HepG2 (cell line): ENCODE data around the gene FGGY. TPM values are rescaled to one million over a fixed set of nuclear protein-coding genes. Genes with fewer than 3 reads are reported as not detected.

Source experiments
- CEBPB ChIP-seq: IDR thresholded peaks from 2 replicates; pipeline ENCODE4 v1.6.1; 2011; ENCODE audit warnings: low read depth, low read length, improper control_type of control experiment, borderline replicate concordance
- NCOR1 ChIP-seq: fragments of 200-600 bp; sonication (generic); IDR thresholded peaks from 2 replicates; pipeline ENCODE4 v1.7.0; 2017; ENCODE audit warnings: antibody characterized with exemption, low read length, borderline replicate concordance
- SCMH1 ChIP-seq: sonication (generic); formaldehyde crosslinking; IDR thresholded peaks from 2 replicates; pipeline ENCODE4 v1.9.0; 2021; ENCODE audit warnings: missing genetic modification reagents, mild to moderate bottlenecking, borderline replicate concordance
- SOX13 ChIP-seq, 3 experiments: fragments of 450-650 bp in 1 of 3; sonication (generic) in 1 of 3; formaldehyde crosslinking in 1 of 3; IDR thresholded peaks in 2 of 3; conservative IDR thresholded peaks in 1 of 3; 2 replicates each; pipeline versions ENCODE4 v1.5.0 to v1.6.1; 2016 to 2020; ENCODE audit warnings: antibody characterized with exemption in 1 of 3, mild to moderate bottlenecking in 1 of 3, missing compliant biosample characterization in 1 of 3, missing genetic modification reagents in 1 of 3, moderate library complexity in 1 of 3
- TEAD2 ChIP-seq: sonication (generic); formaldehyde crosslinking; IDR thresholded peaks from 2 replicates; pipeline ENCODE4 v1.9.0; 2021; ENCODE audit warnings: missing genetic modification reagents
- TFAP4 ChIP-seq: sonication (generic); IDR thresholded peaks from 2 replicates; pipeline ENCODE4 v1.6.1; 2016; ENCODE audit warnings: low read depth, borderline replicate concordance
- ZNF652 ChIP-seq: IDR thresholded peaks from 2 replicates; pipeline ENCODE4 v1.6.1; 2016; ENCODE audit warnings: low read depth, borderline replicate concordance
- polyA plus RNA-seq, 8 experiments: library from polyadenylated mRNA; depleted of rRNA in 3 of 8; stranded (reverse) in 7 of 8; unstranded in 1 of 8; fragments of >200 nt; fragmentation: Illumina TruSeq in 4 of 8; extraction: Trizol in 4 of 8; gene quantifications; 2 replicates each; pipeline versions ENCODE4 v1.2.1 to v1.2.3, GENCODE V29; 2011 to 2016; ENCODE audit warnings: low read depth in 4 of 8, missing spikeins in 1 of 8, mixed read lengths in 1 of 8; ENCODE audit not compliant: insufficient read depth in 1 of 8
- total RNA-seq, 5 experiments: library from RNA; depleted of rRNA; stranded (reverse); fragments of >200 nt; fragmentation: Illumina TruSeq; extraction: Trizol; gene quantifications; 2 replicates each; pipeline ENCODE4 v1.2.3, GENCODE V29; 2016; ENCODE audit warnings: low read depth in 1 of 5
- TF ChIP-seq, protein P1 (sequence below): sonication (generic); formaldehyde crosslinking; IDR thresholded peaks from 2 replicates; pipeline ENCODE4 v1.5.1; 2020; ENCODE audit warnings: mild to moderate bottlenecking, missing genetic modification reagents, borderline replicate concordance
- TF ChIP-seq, protein P2 (sequence below): sonication (generic); formaldehyde crosslinking; IDR thresholded peaks from 2 replicates; pipeline ENCODE4 v1.5.1; 2020; ENCODE audit warnings: mild to moderate bottlenecking, missing genetic modification reagents
- TF ChIP-seq, protein P3 (sequence below): sonication (generic); formaldehyde crosslinking; IDR thresholded peaks from 2 replicates; pipeline ENCODE4 v1.4.0; 2020; ENCODE audit warnings: mild to moderate bottlenecking, missing genetic modification reagents

FGGY gene
- total and polyA plus RNA-seq, 2 of the 13 experiments (the other 11 are each of a cell fraction or from before 2014, with no cell fraction given), result 15.7 to 27.5 TPM

DNA sequence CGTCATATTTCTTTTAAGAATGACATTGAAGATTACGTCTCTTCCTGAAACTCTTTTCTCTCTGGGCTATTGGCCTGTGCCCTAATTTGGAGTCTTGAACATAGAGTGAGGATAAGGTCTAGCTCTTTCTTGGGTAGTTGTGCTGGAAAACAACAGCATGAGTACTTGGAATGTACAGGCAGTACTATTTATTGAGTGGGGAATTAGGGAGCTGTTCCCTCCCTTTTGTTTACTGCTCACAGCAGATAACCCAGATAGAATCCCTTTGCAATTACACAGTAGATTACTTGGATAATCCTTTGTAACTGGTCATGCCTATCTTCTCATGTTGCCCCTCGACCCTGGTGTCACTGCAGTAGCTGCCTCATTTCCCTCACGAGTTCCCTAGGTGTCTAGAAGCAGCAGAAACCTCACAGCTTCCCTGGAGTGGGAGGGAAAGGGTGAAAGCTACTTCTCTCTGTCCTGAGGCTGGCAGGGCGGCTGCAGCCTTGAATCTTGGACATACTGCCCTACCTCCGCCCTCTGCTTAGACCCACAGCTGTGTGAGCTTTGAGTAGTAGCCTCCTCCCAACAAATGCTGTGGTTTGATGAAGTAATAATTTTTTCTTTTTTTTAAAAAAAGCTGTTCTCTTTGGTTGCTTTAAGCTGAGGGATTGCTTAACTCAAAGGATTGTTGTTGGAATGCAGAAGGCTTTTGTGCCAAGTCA is 70.6 kb downstream of the FGGY start (continued):
- TF ChIP-seq, protein P1, sequence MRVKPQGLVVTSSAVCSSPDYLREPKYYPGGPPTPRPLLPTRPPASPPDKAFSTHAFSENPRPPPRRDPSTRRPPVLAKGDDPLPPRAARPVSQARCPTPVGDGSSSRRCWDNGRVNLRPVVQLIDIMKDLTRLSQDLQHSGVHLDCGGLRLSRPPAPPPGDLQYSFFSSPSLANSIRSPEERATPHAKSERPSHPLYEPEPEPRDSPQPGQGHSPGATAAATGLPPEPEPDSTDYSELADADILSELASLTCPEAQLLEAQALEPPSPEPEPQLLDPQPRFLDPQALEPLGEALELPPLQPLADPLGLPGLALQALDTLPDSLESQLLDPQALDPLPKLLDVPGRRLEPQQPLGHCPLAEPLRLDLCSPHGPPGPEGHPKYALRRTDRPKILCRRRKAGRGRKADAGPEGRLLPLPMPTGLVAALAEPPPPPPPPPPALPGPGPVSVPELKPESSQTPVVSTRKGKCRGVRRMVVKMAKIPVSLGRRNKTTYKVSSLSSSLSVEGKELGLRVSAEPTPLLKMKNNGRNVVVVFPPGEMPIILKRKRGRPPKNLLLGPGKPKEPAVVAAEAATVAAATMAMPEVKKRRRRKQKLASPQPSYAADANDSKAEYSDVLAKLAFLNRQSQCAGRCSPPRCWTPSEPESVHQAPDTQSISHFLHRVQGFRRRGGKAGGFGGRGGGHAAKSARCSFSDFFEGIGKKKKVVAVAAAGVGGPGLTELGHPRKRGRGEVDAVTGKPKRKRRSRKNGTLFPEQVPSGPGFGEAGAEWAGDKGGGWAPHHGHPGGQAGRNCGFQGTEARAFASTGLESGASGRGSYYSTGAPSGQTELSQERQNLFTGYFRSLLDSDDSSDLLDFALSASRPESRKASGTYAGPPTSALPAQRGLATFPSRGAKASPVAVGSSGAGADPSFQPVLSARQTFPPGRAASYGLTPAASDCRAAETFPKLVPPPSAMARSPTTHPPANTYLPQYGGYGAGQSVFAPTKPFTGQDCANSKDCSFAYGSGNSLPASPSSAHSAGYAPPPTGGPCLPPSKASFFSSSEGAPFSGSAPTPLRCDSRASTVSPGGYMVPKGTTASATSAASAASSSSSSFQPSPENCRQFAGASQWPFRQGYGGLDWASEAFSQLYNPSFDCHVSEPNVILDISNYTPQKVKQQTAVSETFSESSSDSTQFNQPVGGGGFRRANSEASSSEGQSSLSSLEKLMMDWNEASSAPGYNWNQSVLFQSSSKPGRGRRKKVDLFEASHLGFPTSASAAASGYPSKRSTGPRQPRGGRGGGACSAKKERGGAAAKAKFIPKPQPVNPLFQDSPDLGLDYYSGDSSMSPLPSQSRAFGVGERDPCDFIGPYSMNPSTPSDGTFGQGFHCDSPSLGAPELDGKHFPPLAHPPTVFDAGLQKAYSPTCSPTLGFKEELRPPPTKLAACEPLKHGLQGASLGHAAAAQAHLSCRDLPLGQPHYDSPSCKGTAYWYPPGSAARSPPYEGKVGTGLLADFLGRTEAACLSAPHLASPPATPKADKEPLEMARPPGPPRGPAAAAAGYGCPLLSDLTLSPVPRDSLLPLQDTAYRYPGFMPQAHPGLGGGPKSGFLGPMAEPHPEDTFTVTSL (CRISPR knock-in tag), result 0 out of 2 replicates have a peak, but pooled peaks have one; percentile 10
- TF ChIP-seq SOX13 (IDR thresholded peaks at IDR 0.05) (no peak), SOX13 (CRISPR knock-in tag; conservative IDR thresholded peaks at IDR 0.05 in 1 of 2, IDR thresholded peaks at IDR 0.05 in 1 of 2) (0 out of 4 replicates have a peak, but pooled peaks of 1 of the 2 experiments have one; percentile 17), SCMH1 (CRISPR knock-in tag) (no peak), CEBPB (peak; percentile 65; the same call in 1 of the 2 replicates), TFAP4 (peak; percentile 35; the same call in 1 of the 2 replicates), ZNF652 (CRISPR knock-in tag) (peak; percentile 66; the same call in 1 of the 2 replicates), TEAD2 (CRISPR knock-in tag) (no peak), NCOR1 (0 out of 2 replicates have a peak, but pooled peaks have one; percentile 29)
- TF ChIP-seq, protein P2, sequence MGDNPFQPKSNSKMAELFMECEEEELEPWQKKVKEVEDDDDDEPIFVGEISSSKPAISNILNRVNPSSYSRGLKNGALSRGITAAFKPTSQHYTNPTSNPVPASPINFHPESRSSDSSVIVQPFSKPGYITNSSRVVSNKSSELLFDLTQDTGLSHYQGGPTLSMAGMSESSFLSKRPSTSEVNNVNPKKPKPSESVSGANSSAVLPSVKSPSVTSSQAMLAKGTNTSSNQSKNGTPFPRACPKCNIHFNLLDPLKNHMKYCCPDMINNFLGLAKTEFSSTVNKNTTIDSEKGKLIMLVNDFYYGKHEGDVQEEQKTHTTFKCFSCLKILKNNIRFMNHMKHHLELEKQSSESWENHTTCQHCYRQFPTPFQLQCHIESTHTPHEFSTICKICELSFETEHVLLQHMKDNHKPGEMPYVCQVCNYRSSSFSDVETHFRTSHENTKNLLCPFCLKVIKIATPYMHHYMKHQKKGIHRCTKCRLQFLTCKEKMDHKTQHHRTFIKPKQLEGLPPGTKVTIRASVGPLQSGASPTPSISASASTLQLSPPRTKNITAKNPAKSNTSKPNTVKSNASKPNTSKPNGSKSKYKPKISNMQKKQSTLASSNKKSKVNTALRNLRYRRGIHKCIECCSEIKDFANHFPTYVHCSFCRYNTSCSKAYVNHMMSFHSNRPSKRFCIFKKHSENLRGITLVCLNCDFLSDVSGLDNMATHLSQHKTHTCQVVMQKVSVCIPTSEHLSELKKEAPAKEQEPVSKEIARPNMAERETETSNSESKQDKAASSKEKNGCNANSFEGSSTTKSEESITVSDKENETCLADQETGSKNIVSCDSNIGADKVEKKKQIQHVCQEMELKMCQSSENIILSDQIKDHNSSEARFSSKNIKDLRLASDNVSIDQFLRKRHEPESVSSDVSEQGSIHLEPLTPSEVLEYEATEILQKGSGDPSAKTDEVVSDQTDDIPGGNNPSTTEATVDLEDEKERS (CRISPR knock-in tag), result no peak
- TF ChIP-seq, protein P3, sequence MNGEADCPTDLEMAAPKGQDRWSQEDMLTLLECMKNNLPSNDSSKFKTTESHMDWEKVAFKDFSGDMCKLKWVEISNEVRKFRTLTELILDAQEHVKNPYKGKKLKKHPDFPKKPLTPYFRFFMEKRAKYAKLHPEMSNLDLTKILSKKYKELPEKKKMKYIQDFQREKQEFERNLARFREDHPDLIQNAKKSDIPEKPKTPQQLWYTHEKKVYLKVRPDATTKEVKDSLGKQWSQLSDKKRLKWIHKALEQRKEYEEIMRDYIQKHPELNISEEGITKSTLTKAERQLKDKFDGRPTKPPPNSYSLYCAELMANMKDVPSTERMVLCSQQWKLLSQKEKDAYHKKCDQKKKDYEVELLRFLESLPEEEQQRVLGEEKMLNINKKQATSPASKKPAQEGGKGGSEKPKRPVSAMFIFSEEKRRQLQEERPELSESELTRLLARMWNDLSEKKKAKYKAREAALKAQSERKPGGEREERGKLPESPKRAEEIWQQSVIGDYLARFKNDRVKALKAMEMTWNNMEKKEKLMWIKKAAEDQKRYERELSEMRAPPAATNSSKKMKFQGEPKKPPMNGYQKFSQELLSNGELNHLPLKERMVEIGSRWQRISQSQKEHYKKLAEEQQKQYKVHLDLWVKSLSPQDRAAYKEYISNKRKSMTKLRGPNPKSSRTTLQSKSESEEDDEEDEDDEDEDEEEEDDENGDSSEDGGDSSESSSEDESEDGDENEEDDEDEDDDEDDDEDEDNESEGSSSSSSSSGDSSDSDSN, result 0 out of 2 replicates have a peak, but pooled peaks have one; percentile 30
